Amniotic stem cell (primary cell): Measurements from ENCODE around the gene KCNJ5.

Experiments used
- DNase-seq: peaks from one replicate; lab custom pipeline; 2025; lab: John Stamatoyannopoulos, UW

The KCNJ5 gene

GRCh38 chr11:128957202-128957482 lies 66.0 kb downstream of the KCNJ5 start:
- no peak for DNase-seq

- no peak for DNase-seq
Measured at GRCh38 chr11:128961645-128962044, 70.5 kb downstream of the KCNJ5 start.

DNA sequence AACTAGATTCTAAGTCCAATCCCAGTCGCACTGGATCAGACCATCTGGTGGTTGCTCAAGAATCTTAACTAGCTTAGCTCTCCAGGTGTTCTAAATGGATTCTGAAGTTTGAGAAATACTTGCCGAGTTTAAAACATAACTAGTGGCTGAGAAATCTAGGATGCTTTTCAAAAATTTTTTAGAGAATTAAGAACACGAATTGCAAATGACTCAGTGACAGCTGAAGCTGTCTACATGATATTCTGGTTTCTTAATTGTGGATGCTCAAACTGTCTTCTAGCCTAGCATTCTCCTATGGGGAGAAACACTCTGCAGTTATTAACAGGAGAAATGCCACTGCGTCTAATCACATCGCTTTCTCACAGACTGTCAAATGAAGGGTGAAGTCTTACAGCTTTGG lies 71.7 kb downstream of the KCNJ5 start:
- DNase-seq, result no peak

- DNase-seq, result no peak
Measured at GRCh38 chr11:128963744-128964325, 72.7 kb downstream of the KCNJ5 start.

DNA sequence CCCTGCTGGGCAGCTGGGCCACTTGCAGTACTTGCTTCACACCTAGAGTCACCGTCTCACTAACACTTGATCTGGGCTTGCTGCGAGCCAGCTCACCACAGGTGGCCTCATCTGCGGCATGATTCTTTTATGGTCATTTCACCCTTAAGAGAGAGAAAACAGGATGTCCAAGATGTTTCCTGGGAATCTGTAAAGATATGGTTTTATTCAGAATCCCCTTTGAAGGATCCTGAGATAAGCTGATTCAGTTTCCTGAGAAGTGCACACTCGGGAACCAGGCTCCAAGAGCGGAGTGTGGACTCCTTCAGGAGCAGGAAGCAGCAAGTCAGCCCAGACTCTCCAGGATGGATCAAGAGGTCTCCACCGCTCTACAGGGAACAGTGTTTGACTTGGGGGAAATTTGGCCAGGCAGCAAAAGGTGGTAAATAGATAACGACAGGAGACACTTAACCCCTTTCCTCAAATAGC lies 73.3 kb downstream of the KCNJ5 start:
- DNase-seq, result no peak

DNA sequence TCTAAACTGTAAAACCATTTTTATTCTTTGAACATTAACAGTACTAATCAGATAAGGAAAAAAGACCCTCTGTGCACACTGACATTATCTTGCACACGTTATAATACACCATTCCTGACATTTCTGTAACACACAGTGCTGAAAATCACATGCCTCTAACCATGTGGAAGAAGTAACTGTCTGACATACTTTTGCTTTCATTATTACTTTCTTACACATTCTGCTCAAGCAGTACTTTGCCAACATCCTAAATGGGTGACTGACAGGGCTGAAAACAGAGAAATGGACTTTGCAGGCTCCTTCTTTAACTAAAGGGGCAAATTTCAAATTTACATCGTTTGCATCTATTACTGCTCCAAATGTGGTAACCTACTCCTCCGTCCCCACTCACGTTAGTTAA lies 74.3 kb downstream of the KCNJ5 start:
- DNase-seq, result no peak

DNA sequence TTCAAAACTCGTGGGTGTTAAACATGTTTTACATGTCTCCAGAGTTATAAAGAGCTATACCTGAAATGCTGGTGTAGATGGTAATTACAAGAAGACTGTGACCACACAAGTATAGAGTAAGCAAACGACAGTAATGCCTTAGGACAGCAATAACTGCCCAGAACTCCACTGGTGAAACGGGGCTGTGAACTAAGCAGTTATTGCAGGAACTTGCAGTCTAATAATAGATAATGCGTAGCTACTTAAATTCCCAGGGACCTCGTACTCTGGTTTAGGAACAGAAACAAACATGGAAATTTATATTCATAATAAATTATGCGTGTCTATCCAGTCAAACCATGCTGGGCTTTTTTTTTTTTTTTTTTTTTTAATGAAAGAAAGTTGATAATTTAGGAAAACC lies 76.4 kb downstream of the KCNJ5 start:
- DNase-seq, result no peak

- no peak for DNase-seq
Measured at GRCh38 chr11:128968916-128969315, 77.8 kb downstream of the KCNJ5 start.
